ENCODE results near the gene CACNA1H. TPM values are rescaled to one million over a fixed set of nuclear protein-coding genes. Genes with fewer than 3 reads are reported as not detected.
"Not testable (repeated sequence)": the region's sequence is repeated elsewhere in the genome, so short reads cannot be mapped to it uniquely, and the experiment has no call there.

Gene CACNA1H
- total and polyA plus RNA-seq, 2 of the 8 experiments (the other 6 are each of a cell fraction or from before 2014, with no cell fraction given), result 14.0 to 28.7 TPM

DNA sequence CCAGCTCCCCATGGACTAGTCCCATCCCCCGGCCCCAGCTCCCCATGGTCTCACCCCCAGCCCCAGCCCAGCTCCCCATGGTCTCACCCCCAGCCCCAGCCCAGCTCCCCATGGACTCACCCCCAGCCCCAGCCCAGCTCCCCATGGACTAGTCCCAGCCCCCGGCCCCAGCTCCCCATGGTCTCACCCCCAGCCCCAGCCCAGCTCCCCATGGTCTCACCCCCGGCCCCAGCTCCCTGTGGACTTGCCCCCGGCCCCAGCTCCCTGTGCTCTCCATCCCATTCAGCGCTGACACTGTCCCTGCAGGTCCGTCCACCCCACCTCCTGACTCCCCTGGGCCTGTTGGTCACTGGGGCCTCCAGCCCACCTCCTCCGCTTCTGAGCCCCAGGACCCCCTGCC lies 78.4 kb downstream of the CACNA1H start:
- no CpG with 5 or more reads among the region's 7 CpGs for WGBS, 2 experiments (ENCODE audit: extremely low coverage in 1 of 2, insufficient coverage in 1 of 2, insufficient read length in 1 of 2, insufficient replicate concordance in 2 of 2, low coverage in 1 of 2, low lambda C conversion rate in 2 of 2, missing lambda C conversion rate in 1 of 2)
- H3K14ac ChIP-seq (ENCODE audit: insufficient read length); H2AFZ ChIP-seq (ENCODE audit: low read length); H3K4ac ChIP-seq (replicated peaks; ENCODE audit: insufficient read length, low read depth, low read length); H3K9ac ChIP-seq (replicated peaks in 1 of 4; ENCODE audit: extremely low read depth in 1 of 4, low read depth in 3 of 4, low read length in 3 of 4); H4K20me1 ChIP-seq (replicated peaks in 1 of 2; ENCODE audit: control insufficient read depth in 1 of 2, insufficient read depth in 2 of 2, low read length in 2 of 2); FAIRE-seq; H3K27me3 ChIP-seq (replicated peaks in 1 of 4; ENCODE audit: control insufficient read depth in 3 of 4, extremely low read depth in 1 of 4, insufficient read depth in 3 of 4, low read length in 3 of 4); H3K79me2 ChIP-seq (ENCODE audit: control insufficient read depth in 1 of 2, insufficient read depth in 2 of 2, low read length in 2 of 2); H3K4me3 ChIP-seq (ENCODE audit: extremely low read depth in 1 of 4, insufficient read depth in 2 of 4, low read depth in 3 of 4, low read length in 4 of 4); H3K23me2 ChIP-seq (ENCODE audit: low read depth, low read length); H3K79me1 ChIP-seq (ENCODE audit: low read depth, low read length); H3K4me2 ChIP-seq (ENCODE audit: insufficient read depth in 1 of 2, low read depth in 2 of 2, low read length in 2 of 2); H2BK120ac ChIP-seq (replicated peaks; ENCODE audit: low read depth, low read length); H2BK5ac ChIP-seq (ENCODE audit: low read depth, low read length); H2BK15ac ChIP-seq (ENCODE audit: low read length); H3K56ac ChIP-seq (replicated peaks; ENCODE audit: insufficient read length, low read depth, low read length); H3K23ac ChIP-seq (ENCODE audit: insufficient read length); H4K8ac ChIP-seq (ENCODE audit: extremely low read depth, insufficient read depth, low read length); POLR2A ChIA-PET (ENCODE audit: partially characterized antibody); DNase-seq (ENCODE audit: low read depth in 1 of 2, low spot score in 2 of 2); H4K5ac ChIP-seq (ENCODE audit: insufficient read length, low read depth, low read length); H4K91ac ChIP-seq (replicated peaks; ENCODE audit: insufficient read length, low read length); H2BK12ac ChIP-seq (ENCODE audit: low read depth, low read length); H3K9me3 ChIP-seq (ENCODE audit: insufficient read depth in 2 of 2, low read depth in 1 of 2, low read length in 1 of 2); H2BK20ac ChIP-seq (ENCODE audit: low read length); H3K27ac ChIP-seq (ENCODE audit: low read depth, low read length); H3K18ac ChIP-seq (ENCODE audit: extremely low read depth, low read length); H3K4me1 ChIP-seq (replicated peaks in 1 of 4; ENCODE audit: control insufficient read depth in 3 of 4, insufficient read depth in 4 of 4, low read length in 3 of 4); H3K36me3 ChIP-seq (ENCODE audit: control insufficient read depth in 2 of 4, insufficient read depth in 4 of 4, low read length in 3 of 4); H2AK5ac ChIP-seq (ENCODE audit: low read depth, low read length): not testable (repeated sequence)
- CTCF ChIA-PET (ENCODE audit: partially characterized antibody), result interaction anchor here (0.8 kb wide), 1 partner anchor 39 kb away, joined by 3 read pairs; no protein-coding TSS in a partner anchor

DNA sequence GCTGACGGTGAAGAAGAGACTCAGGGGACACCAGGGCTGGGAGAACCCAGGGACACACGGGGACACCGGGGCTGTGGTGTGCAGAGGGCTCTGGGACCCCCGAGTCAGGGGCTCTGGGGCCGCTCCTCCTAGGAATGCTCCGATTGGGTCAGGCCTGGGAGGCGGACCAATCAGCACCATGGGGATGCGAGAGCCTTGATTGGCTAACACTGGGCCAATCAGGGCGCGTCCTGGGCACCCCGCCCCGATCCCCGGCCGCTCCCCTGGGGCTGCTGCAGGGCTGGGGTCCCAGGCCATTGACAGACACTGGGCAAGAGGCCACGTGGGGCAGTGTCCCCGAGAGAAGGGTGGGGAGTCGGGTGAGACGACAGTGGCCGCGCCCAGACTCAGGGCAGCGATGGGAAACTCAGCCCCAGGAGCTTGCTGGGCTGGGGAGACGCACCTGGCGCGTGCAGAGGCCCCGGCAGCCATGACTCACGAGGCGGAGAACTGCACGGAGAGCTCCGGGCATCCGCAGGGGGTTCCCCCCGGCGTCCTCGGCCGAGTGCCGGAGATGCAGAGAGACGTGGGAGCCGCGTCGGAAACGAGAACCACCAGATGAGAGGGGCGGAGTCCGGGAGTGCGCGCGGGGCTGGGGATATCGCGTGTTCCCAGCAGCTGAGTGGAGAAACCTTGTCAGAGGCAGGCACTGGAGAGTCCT lies 79.3 kb downstream of the CACNA1H start:
- FAIRE-seq; H2AFZ ChIP-seq (ENCODE audit: low read length); DNase-seq (ENCODE audit: low read depth in 1 of 2, low spot score in 2 of 2); H2AK5ac ChIP-seq (ENCODE audit: low read depth, low read length); H3K79me2 ChIP-seq (ENCODE audit: control insufficient read depth in 1 of 2, insufficient read depth in 2 of 2, low read length in 2 of 2); H3K23me2 ChIP-seq (ENCODE audit: low read depth, low read length); H3K9ac ChIP-seq (replicated peaks in 1 of 4; ENCODE audit: extremely low read depth in 1 of 4, low read depth in 3 of 4, low read length in 3 of 4); H3K23ac ChIP-seq (ENCODE audit: insufficient read length); H4K91ac ChIP-seq (replicated peaks; ENCODE audit: insufficient read length, low read length); H3K4me2 ChIP-seq (ENCODE audit: insufficient read depth in 1 of 2, low read depth in 2 of 2, low read length in 2 of 2); H3K36me3 ChIP-seq (ENCODE audit: control insufficient read depth in 2 of 4, insufficient read depth in 4 of 4, low read length in 3 of 4); H3K79me1 ChIP-seq (ENCODE audit: low read depth, low read length); H3K4ac ChIP-seq (replicated peaks; ENCODE audit: insufficient read length, low read depth, low read length); H2BK12ac ChIP-seq (ENCODE audit: low read depth, low read length); H2BK120ac ChIP-seq (replicated peaks; ENCODE audit: low read depth, low read length); H2BK20ac ChIP-seq (ENCODE audit: low read length); H3K27me3 ChIP-seq (replicated peaks in 1 of 4; ENCODE audit: control insufficient read depth in 3 of 4, extremely low read depth in 1 of 4, insufficient read depth in 3 of 4, low read length in 3 of 4); H3K9me3 ChIP-seq (ENCODE audit: insufficient read depth in 2 of 2, low read depth in 1 of 2, low read length in 1 of 2); H3K18ac ChIP-seq (ENCODE audit: extremely low read depth, low read length); H4K5ac ChIP-seq (ENCODE audit: insufficient read length, low read depth, low read length); H2BK15ac ChIP-seq (ENCODE audit: low read length); H3K4me1 ChIP-seq (replicated peaks in 1 of 4; ENCODE audit: control insufficient read depth in 3 of 4, insufficient read depth in 4 of 4, low read length in 3 of 4); H3K27ac ChIP-seq (ENCODE audit: low read depth, low read length); POLR2A ChIA-PET (ENCODE audit: partially characterized antibody); H3K56ac ChIP-seq (replicated peaks; ENCODE audit: insufficient read length, low read depth, low read length); H4K20me1 ChIP-seq (replicated peaks in 1 of 2; ENCODE audit: control insufficient read depth in 1 of 2, insufficient read depth in 2 of 2, low read length in 2 of 2); H2BK5ac ChIP-seq (ENCODE audit: low read depth, low read length); H4K8ac ChIP-seq (ENCODE audit: extremely low read depth, insufficient read depth, low read length); CTCF ChIA-PET (ENCODE audit: partially characterized antibody); H3K14ac ChIP-seq (ENCODE audit: insufficient read length); H3K4me3 ChIP-seq (ENCODE audit: extremely low read depth in 1 of 4, insufficient read depth in 2 of 4, low read depth in 3 of 4, low read length in 4 of 4): not testable (repeated sequence)
- no CpG with 5 or more reads among the region's 47 CpGs for WGBS, 2 experiments (ENCODE audit: extremely low coverage in 1 of 2, insufficient coverage in 1 of 2, insufficient read length in 1 of 2, insufficient replicate concordance in 2 of 2, low coverage in 1 of 2, low lambda C conversion rate in 2 of 2, missing lambda C conversion rate in 1 of 2)
